Osteocyte (in vitro differentiated cells): ENCODE results near the gene VSIG10L2. TPM values are rescaled to one million over a fixed set of nuclear protein-coding genes. Genes with fewer than 3 reads are reported as not detected.

ENCODE experiments used
- DNase-seq: peaks from one replicate; pipeline ENCODE4 v3.0.0; 2021; ENCODE audit warnings: mixed read lengths; ENCODE audit not compliant: unreplicated experiment; ENCODE audit errors: extremely low spot score
- H3K27ac Mint-ChIP-seq: one replicate; pipeline ENCODE4 v1.8.0; 2021; ENCODE audit warnings: mild to moderate bottlenecking, mixed read lengths; ENCODE audit not compliant: unreplicated experiment
- H3K27me3 Mint-ChIP-seq: one replicate; pipeline ENCODE4 v1.8.0; 2021; ENCODE audit warnings: mixed read lengths; ENCODE audit not compliant: unreplicated experiment
- H3K36me3 Mint-ChIP-seq: one replicate; pipeline ENCODE4 v1.8.0; 2021; ENCODE audit warnings: mixed read lengths; ENCODE audit not compliant: unreplicated experiment
- H3K4me1 Mint-ChIP-seq: one replicate; pipeline ENCODE4 v1.8.0; 2021; ENCODE audit warnings: mixed read lengths; ENCODE audit not compliant: unreplicated experiment
- H3K4me3 Mint-ChIP-seq: one replicate; pipeline ENCODE4 v1.8.0; 2021; ENCODE audit warnings: mild to moderate bottlenecking, moderate library complexity, mixed read lengths; ENCODE audit not compliant: unreplicated experiment
- H3K9me3 Mint-ChIP-seq: one replicate; pipeline ENCODE4 v1.8.0; 2021; ENCODE audit warnings: mixed read lengths; ENCODE audit not compliant: unreplicated experiment
- CTCF ChIP-seq: fragments of 200-600 bp; sonication (generic); IDR thresholded peaks from 2 replicates; pipeline ENCODE4 v1.5.0; 2021; ENCODE audit warnings: antibody characterized with exemption, mild to moderate bottlenecking, moderate library complexity
- total RNA-seq: library from RNA; stranded (reverse); gene quantifications from 2 replicates; pipeline ENCODE4 v1.2.1, GENCODE V29; 2021

Gene VSIG10L2
- total RNA-seq, 1 donor from 2014 or later = not detected

GRCh38 chr11:125950696-125951651 is 5.1 kb downstream of the VSIG10L2 start:
- Mint-ChIP-seq H3K9me3 (no peaks in the 10 kb centered on the region), H3K4me1 (no peaks in the 10 kb centered on the region), H3K27ac (no peak overlapping the region), H3K36me3 (no peaks in the 10 kb centered on the region), H3K27me3 (peaks cover 5% of the 10 kb centered on the region), H3K4me3 (no peak overlapping the region)
- DNase-seq = peak; percentile 68
- no peak for TF ChIP-seq CTCF

GRCh38 chr11:125951731-125952130 is 5.9 kb downstream of the VSIG10L2 start:
- Mint-ChIP-seq H3K4me1 (peaks cover 2% of the 10 kb centered on the region), H3K4me3 (no peak overlapping the region), H3K27me3 (peaks cover 5% of the 10 kb centered on the region), H3K27ac (no peak overlapping the region), H3K9me3 (no peaks in the 10 kb centered on the region), H3K36me3 (no peaks in the 10 kb centered on the region)
- DNase-seq = no peak
- TF ChIP-seq CTCF = no peak

- Mint-ChIP-seq H3K4me3 (no peak overlapping the region), H3K36me3 (no peaks in the 10 kb centered on the region), H3K9me3 (no peaks in the 10 kb centered on the region), H3K4me1 (peaks cover 2% of the 10 kb centered on the region), H3K27me3 (peaks cover 5% of the 10 kb centered on the region), H3K27ac (no peak overlapping the region)
- TF ChIP-seq CTCF = no peak
- no peak for DNase-seq
These were observed 6.7 kb downstream of the VSIG10L2 start for GRCh38 chr11:125952559-125952958.

GRCh38 chr11:125952973-125953372 is 7.1 kb downstream of the VSIG10L2 start:
- no peak for TF ChIP-seq CTCF

GRCh38 chr11:125953401-125953935 is 7.6 kb downstream of the VSIG10L2 start:
- TF ChIP-seq CTCF = no peak
- Mint-ChIP-seq H3K27me3 (peaks cover 5% of the 10 kb centered on the region), H3K27ac (no peak overlapping the region), H3K9me3 (no peaks in the 10 kb centered on the region), H3K36me3 (no peaks in the 10 kb centered on the region), H3K4me3 (no peak overlapping the region), H3K4me1 (peaks cover 2% of the 10 kb centered on the region)
- no peak for DNase-seq

More at GRCh38 chr11:125952973-125953372, 7.1 kb downstream of the VSIG10L2 start:
- no peak for DNase-seq
- Mint-ChIP-seq H3K36me3 (no peaks in the 10 kb centered on the region), H3K4me1 (peaks cover 2% of the 10 kb centered on the region), H3K27me3 (peaks cover 5% of the 10 kb centered on the region), H3K27ac (no peak overlapping the region), H3K9me3 (no peaks in the 10 kb centered on the region), H3K4me3 (no peak overlapping the region)
